Spleen (tissue), 11 donors: ENCODE results near the gene SLC22A7. TPM values are rescaled to one million over a fixed set of nuclear protein-coding genes. Genes with fewer than 3 reads are reported as not detected.
A peak's percentile ranks its signal among the peaks of the same experiment; 100 is the strongest.

Experiments used
- DNase-seq: peaks from one replicate; pipeline ENCODE4 v3.0.0-alpha.2; 2020
- H3K27ac ChIP-seq, 8 donors: fragments of 200-600 bp; sonication (generic) in 7 of 8; 1 replicate in 4 of 8; 2 replicates in 4 of 8; pipeline versions ENCODE4 v1.5.0 to v1.8.0; 2016 to 2021; ENCODE audit warnings: inconsistent platforms in 4 of 8, mild to moderate bottlenecking in 4 of 8, moderate library complexity in 1 of 8
- H3K27me3 ChIP-seq, 7 donors: fragments of 200-600 bp; sonication (generic) in 6 of 7; replicated peaks in 1 of 7; 1 replicate in 4 of 7; 2 replicates in 3 of 7; pipeline versions ENCODE4 v1.5.0 to v1.8.0; 2016 to 2021; ENCODE audit warnings: inconsistent platforms in 3 of 7, mild to moderate bottlenecking in 1 of 7
- H3K36me3 ChIP-seq, 6 donors: fragments of 200-600 bp; sonication (generic) in 5 of 6; 1 replicate in 4 of 6; 2 replicates in 2 of 6; pipeline versions ENCODE4 v1.5.0 to v1.8.0; 2016 to 2021; ENCODE audit warnings: inconsistent platforms in 2 of 6
- H3K4me1 ChIP-seq, 6 donors: fragments of 200-600 bp; sonication (generic) in 5 of 6; 1 replicate in 3 of 6; 2 replicates in 3 of 6; pipeline versions ENCODE4 v1.5.0 to v1.8.0; 2016 to 2021; ENCODE audit warnings: inconsistent platforms in 3 of 6
- H3K4me3 ChIP-seq, 8 donors: fragments of 200-600 bp; sonication (generic) in 7 of 8; 1 replicate in 4 of 8; 2 replicates in 4 of 8; pipeline versions ENCODE4 v1.5.0 to v1.8.0; 2016 to 2021; ENCODE audit warnings: inconsistent platforms in 4 of 8, mild to moderate bottlenecking in 4 of 8, moderate library complexity in 2 of 8
- H3K9me3 ChIP-seq, 8 donors: fragments of 200-600 bp; sonication (generic) in 7 of 8; 1 replicate in 4 of 8; 2 replicates in 4 of 8; pipeline versions ENCODE4 v1.5.0 to v1.8.0; 2016 to 2021; ENCODE audit warnings: inconsistent platforms in 4 of 8
- CTCF ChIP-seq, 11 experiments: fragments of 200-600 bp in 7 of 11; fragments of 450-650 bp in 4 of 11; sonication (generic) in 4 of 11; IDR thresholded peaks in 8 of 11; conservative IDR thresholded peaks in 3 of 11; 1 replicate in 7 of 11; 2 replicates in 4 of 11; pipeline versions ENCODE4 v1.4.0 to v1.8.0; 2016 to 2021; ENCODE audit warnings: antibody characterized with exemption in 11 of 11, inconsistent platforms in 4 of 11, mild to moderate bottlenecking in 1 of 11
- POLR2A ChIP-seq, 3 donors: fragments of 450-650 bp; IDR thresholded peaks; one replicate each; pipeline ENCODE4 v1.5.1; 2017; ENCODE audit warnings: antibody characterized with exemption in 3 of 3, mild to moderate bottlenecking in 1 of 3
- POLR2AphosphoS5 ChIP-seq, 3 donors: sonication (generic); formaldehyde crosslinking; IDR thresholded peaks; one replicate each; pipeline ENCODE4 v1.5.1; 2017; ENCODE audit warnings: antibody characterized with exemption in 3 of 3
- WGBS, 5 donors: extraction: QIAGEN DNeasy Blood & Tissue Kit in 3 of 5; methylation state at CpG; one replicate each; pipeline versions ENCODE4 v1.1.5 to v1.1.7; 2013 to 2018; 5-methylcytosine and 5-hydroxymethylcytosine counted together
- intact Hi-C: fragments of 100-400 bp; cut with DNase I; formaldehyde crosslinking; loops from one replicate; pipeline ENCODE4 v1.15.0; 2023; ENCODE audit warnings: low total_unique reads
- polyA plus RNA-seq, 3 donors: library from polyadenylated mRNA; stranded (reverse); fragments of 200-250 nt; gene quantifications; one replicate each; pipeline ENCODE4 v1.2.1, GENCODE V29; 2013
- total RNA-seq, 7 donors: library from RNA; depleted of rRNA in 3 of 7; stranded (reverse); fragments of >200 nt in 3 of 7; fragmentation: NEBNext Ultra II Directional in 4 of 7; extraction: Animal tissue kit (Norgen Biotek cat#: 25700) in 4 of 7; gene quantifications; one replicate each; pipeline versions ENCODE4 v1.1.0 to v1.2.1, GENCODE V29; 2016 to 2021
- donor health status: healthy with polysubstance abuse.
- donor health status: DM: no; HTN: no; CAD: no; lungs with moderate emphysema.
- donor health status: DM: no; HTN: no; CAD: no.
- donor health status: Bipolar disorder and iron deficiency.
- donor health status: healthy.
- donor health status: DM: no; HTN: no; CAD: no.
- donor health status: DM: yes; HTN: yes; CAD: no.

The SLC22A7 gene
- total and polyA plus RNA-seq, 10 donors, result not detected

DNA sequence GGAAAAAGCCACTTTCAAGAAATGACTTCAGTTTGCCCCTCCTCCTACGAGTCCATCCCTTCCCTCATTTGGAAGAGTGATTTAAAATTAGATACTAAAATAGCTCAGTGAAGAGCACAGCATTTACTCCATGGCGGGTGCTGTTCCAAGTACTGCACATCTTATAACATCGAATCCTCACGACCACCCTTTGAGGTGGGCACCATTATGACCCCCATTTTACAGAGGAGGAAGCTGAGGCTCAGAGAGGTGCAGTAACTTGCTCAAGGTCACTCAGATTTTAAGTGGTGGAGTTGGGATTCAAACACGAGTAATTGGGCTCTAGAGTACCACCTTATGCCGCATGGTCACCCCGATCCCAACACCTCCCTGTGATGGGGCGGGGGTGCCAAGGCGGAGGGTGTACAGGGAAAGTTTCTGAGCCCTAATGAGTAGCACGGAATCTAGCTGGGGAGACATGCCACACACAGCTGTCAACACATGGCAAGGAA lies 29.2 kb upstream of the SLC22A7 start:
- Histone ChIP-seq H3K4me1 (peaks cover 0 to 42% (median 25%) of the 10 kb centered on the region in 6 donors), H3K4me3 (peak overlapping the region in 3 of 8 donors; percentile 32 to 62 (median 41)), H3K27me3 (peaks cover 0 to 37% (median 11%) of the 10 kb centered on the region in 7 donors), H3K36me3 (no peaks in the 10 kb centered on the region), H3K27ac (peak overlapping the region in 6 of 8 donors; percentile 26 to 66 (median 53)), H3K9me3 (no peaks in the 10 kb centered on the region)
- intact Hi-C loops, result no loop called here
- DNase-seq, result no peak
- no peak for TF ChIP-seq POLR2A (IDR thresholded peaks at IDR 0.05)
- no peak for TF ChIP-seq CTCF (IDR thresholded peaks at IDR 0.05 in 8 of 11, conservative IDR thresholded peaks at IDR 0.05 in 3 of 11)
- no peak for TF ChIP-seq POLR2AphosphoS5 (IDR thresholded peaks at IDR 0.05)
- WGBS, 5 donors, result 65 to 76% (median 75%) methylated on average over 10 of the region's 10 CpGs

DNA sequence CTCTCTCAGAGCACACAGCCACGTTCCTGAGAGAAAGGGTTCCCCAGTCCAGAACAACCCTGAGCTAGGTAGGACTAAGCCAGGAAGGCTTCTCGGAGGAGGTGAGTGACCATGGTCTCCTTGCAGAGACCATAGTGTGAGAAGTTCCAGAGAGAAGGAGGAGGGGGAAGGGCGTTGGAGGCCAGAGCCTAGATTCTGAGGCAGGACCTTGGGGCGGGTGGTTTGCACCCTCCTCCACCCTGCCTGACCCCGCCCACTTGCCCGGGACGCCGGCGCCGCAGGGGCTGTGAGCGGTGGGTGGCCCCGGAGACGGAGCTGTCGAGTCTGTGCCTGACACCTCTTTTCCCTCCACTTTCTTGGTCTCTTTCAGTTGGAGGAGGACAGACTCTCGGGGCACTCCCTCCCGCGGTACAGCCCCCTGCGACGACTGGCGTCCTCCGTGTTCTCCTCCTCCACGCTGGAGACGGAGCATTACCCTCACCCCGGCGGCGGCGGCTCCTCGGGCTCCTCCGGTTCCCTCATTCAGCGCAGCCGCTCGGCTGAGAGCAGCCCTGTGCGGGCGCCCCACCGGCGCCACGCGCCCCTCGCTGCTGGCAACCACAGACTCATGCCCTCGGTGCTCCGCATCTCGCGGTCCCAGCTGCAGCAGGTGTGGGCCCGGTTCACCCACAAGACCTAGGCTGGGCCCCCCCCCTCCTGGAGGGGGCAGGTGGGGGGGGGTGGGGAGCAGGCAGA lies 28.6 kb upstream of the SLC22A7 start:
- Histone ChIP-seq H3K4me3 (peak overlapping the region in 7 of 8 donors; percentile 8 to 62 (median 32)), H3K27ac (peak overlapping the region in 6 of 8 donors; percentile 14 to 66 (median 46)), H3K27me3 (peaks cover 0 to 44% (median 11%) of the 10 kb centered on the region in 7 donors), H3K36me3 (no peaks in the 10 kb centered on the region), H3K4me1 (peaks cover 0 to 42% (median 25%) of the 10 kb centered on the region in 6 donors), H3K9me3 (no peaks in the 10 kb centered on the region)
- 3 to 5% (median 4%) methylated on average over 37 to 44 of the region's 44 CpGs for WGBS, 5 donors
- intact Hi-C loops, result no loop called here
- no peak for DNase-seq
- TF ChIP-seq POLR2A (IDR thresholded peaks at IDR 0.05), result no peak
- peak in 2 of 3 donors; percentile 26 to 27 for TF ChIP-seq POLR2AphosphoS5 (IDR thresholded peaks at IDR 0.05)
- no peak for TF ChIP-seq CTCF (IDR thresholded peaks at IDR 0.05 in 8 of 11, conservative IDR thresholded peaks at IDR 0.05 in 3 of 11)

GRCh38 chr6:43271103-43271815 lies 26.8 kb upstream of the SLC22A7 start:
- no peak overlapping the region for H3K4me3 ChIP-seq
- intact Hi-C loops, result no loop called here
- 72 to 86% (median 76%) methylated on average over 8 of the region's 8 CpGs for WGBS, 5 donors
- no peaks in the 10 kb centered on the region for H3K36me3 ChIP-seq
- no peaks in the 10 kb centered on the region for H3K9me3 ChIP-seq
- H3K4me1 ChIP-seq, result peaks cover 5 to 60% (median 41%) of the 10 kb centered on the region in 6 donors
- no peak for DNase-seq
- no peak overlapping the region for H3K27ac ChIP-seq
- TF ChIP-seq CTCF (IDR thresholded peaks at IDR 0.05 in 8 of 11, conservative IDR thresholded peaks at IDR 0.05 in 3 of 11) (no peak), POLR2A (IDR thresholded peaks at IDR 0.05) (no peak), POLR2AphosphoS5 (IDR thresholded peaks at IDR 0.05) (no peak)
- H3K27me3 ChIP-seq, result peaks cover 0 to 62% (median 26%) of the 10 kb centered on the region in 7 donors

DNA sequence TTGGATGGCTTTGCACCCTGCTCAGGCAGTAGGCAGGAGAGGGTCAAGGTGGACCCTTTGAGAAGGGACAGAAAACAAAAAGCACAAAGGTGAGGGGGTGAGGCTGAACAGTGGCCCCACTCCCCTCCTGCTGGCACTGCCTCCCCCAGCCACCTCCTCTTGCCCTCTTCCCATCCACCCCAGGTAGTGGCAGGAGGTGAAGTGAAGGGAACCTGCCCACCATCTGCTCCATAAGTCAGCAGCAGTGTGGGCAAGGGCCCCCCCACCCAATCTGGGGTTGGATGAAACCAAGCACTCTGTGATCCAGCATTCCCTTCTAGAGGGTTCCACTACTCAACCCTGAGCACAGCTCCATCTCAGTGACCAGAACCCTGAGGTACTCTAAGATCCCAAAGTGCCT lies 26.1 kb upstream of the SLC22A7 start:
- Histone ChIP-seq H3K36me3 (no peaks in the 10 kb centered on the region), H3K9me3 (no peaks in the 10 kb centered on the region), H3K27me3 (peaks cover 0 to 69% (median 32%) of the 10 kb centered on the region in 7 donors), H3K4me1 (peaks cover 8 to 67% (median 48%) of the 10 kb centered on the region in 6 donors), H3K27ac (no peak overlapping the region), H3K4me3 (no peak overlapping the region)
- no peak for TF ChIP-seq POLR2A (IDR thresholded peaks at IDR 0.05)
- TF ChIP-seq CTCF (IDR thresholded peaks at IDR 0.05 in 8 of 11, conservative IDR thresholded peaks at IDR 0.05 in 3 of 11), result no peak
- TF ChIP-seq POLR2AphosphoS5 (IDR thresholded peaks at IDR 0.05), result no peak
- no peak for DNase-seq
- intact Hi-C loops, result no loop called here
